HG02678 (cell line): Measurements from ENCODE around the gene CDKL5.

Experiments
- ATAC-seq: cut with Tn5 transposase; IDR thresholded peaks from one replicate; pipeline ENCODE4 v1.9.1; 2021; ENCODE audit warnings: mild to moderate bottlenecking, moderate library complexity; ENCODE audit not compliant: unreplicated experiment

The CDKL5 gene

DNA sequence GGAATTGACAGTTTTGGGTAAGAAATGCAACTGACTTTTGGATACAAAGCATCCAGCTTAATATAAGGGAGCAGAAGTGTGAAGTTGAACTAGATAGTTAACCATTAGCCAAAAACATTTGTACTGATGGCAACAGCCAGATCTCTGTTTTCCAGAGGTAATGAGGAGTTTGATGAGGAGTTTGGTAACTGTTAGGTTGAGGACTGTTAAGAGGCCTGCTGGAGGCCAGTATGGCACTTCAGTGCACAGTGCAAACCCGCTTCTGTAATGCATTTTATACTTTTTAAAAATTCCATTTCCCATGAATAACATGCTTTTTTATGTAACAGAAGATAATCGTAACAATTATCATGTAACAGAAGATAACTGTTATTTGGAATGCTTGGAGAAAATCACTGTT is 30.0 kb downstream of the CDKL5 start:
- ATAC-seq, result no peak

DNA sequence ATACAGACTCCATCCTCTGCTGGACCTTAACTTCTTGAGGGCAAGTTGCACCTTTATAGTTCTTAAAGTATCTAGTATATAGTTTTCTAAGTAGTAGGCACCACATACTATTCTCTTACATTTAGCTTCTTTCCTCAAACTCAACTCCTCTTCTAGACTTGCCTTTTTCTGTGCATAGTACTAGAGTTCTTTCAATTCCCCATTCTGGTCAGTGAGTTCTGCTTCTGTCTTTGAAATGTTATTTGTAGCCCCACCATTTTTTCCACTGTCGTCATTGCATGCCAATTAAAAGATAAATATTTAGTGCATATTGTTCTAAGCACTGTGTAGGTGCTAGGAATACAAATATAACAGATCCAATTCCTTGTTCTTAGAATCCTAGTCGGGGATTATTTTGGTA is 31.6 kb downstream of the CDKL5 start:
- ATAC-seq, result no peak

DNA sequence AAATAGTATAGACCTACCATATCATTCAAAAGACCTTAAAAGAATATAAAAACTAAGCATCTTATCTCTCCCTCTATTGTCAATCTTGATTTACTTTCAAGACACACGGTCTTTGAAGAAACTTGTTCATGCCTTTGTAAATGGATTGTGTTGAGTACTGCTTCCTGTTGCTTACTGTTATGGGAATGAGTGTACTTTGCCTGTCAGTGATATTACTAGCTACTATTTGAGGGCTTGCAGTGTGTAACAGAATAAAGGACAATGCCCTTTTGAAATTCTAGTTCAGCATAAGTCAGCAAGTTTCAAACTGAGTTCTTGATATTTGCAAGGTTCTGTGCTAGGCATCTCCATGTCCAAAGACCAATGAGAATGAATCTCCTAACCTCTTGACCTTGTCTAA is 36.0 kb downstream of the CDKL5 start:
- ATAC-seq, result no peak

DNA sequence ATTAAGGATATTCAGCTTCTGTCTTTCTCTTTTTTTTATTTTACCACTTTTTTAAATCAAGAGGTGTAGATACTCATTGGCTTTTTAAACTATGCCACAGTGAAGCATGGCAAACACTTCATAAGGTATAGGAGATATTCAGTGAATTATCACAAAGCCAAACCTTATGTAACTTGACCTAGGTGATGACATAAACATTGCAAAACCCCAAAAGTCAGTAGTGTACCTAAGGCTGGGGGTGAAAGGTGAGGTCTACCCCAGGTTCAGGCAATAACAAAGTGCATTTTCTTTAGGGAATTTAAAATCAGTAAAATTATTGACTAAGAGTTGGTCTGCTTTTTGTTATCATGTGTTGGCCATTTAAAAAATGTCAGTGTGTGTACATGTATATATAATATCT is 39.1 kb downstream of the CDKL5 start:
- ATAC-seq, result no peak

DNA sequence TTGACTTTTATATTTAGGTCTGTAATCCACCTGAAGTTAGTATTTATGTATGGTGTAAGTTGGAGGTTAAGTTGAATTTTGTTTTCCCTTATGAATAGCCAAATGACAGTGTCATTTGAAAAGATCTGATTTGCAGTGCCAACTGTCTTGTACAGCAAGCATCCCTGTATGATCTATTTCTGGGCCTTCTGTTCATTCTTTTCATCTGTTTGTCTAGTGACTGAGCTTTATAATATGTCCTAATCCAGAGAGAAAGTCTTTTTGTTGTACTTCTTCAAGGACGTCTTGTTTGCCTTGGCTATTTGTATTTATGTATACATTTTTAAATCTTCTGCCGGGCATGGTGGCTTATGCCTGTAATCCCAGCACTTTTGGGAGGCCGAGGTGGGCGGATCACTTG is 39.6 kb downstream of the CDKL5 start:
- ATAC-seq, result no peak

DNA sequence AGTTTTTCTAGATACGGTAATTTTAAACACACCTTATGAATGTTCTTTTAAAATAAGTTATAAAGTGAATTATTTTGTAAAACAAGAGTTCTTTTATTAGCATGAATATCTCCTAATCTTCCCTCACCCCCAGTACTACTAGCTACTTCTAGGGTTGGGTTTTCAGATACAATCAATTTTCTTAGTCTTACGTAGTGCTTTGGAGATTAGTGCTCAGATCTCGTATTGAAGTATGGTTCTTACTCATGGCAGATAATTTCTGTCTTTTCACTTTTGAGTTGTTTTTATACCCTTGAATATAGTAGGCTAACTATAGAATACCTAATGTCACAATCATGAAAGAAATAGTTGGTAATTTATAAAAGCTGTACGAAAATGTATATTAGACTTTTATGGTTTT is 43.2 kb downstream of the CDKL5 start:
- no peak for ATAC-seq

DNA sequence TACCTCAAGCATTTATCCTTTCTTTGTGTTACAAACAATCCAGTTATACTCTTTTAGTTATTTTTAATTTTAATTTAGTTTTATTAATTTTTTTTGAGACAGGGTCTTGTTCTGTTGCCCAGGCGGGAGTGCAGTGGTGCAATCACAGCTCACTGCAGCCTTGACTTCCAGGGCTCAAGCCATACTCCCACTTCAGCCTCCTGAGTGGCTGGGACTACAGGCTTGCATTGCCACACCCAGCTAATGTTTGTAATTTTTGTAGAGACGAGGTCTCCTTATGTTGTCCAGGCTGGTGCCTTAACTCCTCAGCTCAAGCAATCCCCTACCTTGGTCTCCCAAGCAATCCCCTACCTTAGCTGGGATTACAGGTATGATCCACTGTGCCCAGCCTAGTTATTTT is 45.9 kb downstream of the CDKL5 start:
- ATAC-seq, result no peak

DNA sequence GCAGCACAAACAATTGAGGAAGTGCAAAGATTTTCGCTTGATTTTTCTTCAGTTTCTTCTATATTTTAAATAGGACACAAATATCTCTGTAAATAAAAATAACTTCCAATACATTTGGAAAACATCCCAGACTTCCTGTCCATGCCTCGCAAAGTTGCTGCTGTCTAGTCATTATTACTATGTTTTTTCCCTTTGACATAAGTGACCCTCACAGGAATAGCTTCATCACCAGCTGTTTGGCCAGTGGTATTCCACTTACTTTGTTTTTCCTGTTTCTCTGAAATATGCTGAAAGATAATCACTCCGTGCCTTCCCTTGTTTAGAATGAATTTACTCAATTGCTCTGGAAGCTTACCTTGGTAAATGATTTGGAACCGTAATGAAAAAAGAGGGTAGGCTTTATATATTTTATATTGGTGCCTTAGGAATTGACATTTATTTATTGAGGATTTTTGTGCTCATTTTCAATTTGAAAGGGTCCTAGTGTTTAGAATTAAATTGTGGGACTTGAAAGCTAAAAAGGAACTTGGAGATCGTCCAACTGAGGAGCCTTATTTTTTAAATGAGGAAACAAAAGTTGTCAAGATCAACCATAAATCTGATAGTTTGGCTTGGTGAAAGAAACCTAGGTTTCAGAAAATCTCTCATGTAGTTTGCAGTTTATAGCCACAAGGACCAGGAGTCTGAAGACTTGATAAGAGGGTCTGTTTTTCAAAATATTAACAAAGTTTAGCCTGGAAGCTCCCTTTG is 65.6 kb downstream of the CDKL5 start:
- no peak for ATAC-seq

DNA sequence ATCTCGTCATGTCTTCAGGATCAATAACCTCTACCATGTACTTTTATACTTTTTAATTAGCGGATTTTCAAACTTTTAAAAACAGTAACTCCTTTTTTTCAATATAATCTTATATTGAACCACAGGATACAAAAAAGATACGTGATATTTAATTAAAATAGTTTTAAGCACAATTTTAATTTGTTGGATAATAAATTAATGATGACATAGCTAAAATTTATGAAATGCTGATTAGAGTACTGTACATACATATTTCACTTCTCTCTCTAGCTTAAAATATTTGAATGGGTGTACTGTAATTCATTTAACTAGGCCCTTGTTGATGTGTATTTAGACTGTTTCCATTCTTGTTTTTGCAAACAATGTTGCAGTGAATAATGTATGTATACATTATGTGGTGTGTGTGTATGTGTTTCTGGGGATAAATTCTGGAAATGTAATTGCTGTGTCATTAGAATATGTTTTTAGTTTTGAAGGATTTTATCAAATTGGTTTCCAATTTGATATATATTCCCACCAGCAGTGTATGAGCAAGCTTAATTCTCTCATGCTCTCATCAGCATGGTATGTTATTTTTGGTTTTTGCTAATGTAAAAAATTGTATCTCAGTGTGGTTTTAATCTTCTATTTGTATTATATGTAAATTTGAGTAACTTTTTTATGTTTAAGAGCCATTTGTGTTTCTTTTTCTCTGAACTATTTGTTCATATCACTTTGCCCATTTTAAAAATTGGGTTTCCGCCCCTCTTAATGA is 66.4 kb downstream of the CDKL5 start:
- no peak for ATAC-seq

DNA sequence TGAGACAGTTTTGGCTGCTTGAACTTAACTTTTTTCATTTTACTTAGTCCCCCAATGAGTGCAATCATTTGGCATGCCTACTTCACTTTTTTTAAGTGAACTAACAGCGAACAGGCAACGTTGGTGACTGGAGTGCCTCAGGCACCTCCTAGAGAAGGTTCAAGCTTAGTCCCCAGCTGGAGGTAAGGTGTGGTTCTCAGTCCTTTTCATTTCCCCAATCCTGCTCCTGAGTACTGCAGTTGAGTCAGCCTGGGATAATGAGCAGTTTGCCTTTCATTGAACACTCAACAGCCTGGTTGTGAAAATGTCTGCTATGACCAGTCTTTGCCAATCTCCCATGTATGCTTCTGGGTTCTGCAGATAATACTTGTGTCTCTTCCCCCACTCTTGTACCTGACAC is 109.5 kb downstream of the CDKL5 start:
- ATAC-seq, result no peak

DNA sequence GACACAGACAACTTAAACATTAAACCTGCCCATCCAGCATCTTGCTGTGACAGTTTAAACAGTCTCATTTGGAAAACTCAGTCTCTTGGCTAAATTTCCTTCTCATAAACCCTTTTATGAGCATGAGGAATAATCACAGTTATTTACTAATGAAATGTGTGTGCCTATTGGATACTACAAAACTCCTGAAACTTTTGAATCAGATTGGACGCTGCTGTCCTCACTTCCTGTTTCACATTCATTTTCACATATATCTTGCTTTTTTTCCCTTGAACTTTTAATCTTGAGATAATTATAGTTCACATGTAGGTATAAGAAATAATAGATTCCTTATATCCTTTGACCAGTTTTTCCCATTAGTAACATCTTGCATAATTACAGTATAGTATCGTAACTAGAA is 111.7 kb downstream of the CDKL5 start:
- ATAC-seq, result no peak

DNA sequence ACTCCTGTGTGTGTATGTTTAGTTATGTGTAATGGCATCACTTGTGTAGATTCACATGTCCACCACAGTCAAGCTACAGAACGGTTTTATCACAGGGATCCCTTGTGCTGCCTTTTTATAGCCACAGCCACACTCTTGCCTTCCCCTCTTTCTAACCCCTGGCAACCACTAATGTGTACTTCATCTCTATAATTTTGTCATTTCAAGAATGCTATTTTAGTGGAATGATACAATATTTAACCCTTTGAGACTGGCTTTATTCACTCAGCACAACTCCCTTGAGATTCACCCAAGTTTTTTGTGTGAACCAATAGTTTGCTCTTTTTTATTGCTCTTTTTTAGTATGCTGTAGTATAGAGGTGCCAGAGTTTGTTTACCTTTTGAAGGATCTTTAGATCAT is 112.1 kb downstream of the CDKL5 start:
- ATAC-seq, result no peak

DNA sequence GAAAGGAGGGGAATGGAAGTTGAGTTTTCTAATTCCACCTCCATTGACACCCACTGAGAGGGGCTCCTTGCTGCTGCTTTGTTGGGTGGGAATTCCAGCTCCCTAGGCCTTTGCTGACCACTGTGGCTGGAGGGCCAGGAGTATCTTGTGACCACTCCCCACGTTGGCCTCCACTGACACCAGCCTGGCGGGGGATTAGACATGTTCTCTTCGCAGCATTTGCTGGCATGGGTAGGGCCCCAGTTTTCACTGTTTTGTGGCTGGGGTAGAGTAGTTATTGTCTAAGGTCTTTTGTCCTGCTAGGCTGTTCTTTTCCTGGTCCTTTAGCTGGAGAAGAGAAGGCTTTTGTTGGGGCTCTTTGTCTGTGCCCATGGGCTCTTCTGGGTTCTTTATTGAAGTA is 116.7 kb downstream of the CDKL5 start:
- no peak for ATAC-seq

DNA sequence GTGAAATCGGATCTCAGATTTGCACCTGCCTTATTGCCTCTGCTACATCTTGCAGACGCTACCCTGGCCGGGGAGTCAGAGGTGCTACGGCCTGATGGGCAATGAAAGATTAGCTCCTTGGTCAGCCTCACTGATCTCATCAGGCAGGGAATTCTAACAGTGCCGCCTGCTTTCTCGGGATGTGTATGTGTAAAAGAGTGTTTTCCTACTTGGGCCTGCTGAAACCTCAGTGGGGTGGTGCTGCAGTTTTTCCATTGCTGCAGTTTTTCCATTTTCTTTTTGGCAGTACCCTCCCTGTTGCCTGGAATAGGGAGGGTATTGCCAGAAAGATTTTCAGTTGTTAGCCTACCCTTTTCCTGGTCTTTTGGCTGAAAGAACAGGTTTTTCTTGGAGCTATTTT is 117.5 kb downstream of the CDKL5 start:
- no peak for ATAC-seq

DNA sequence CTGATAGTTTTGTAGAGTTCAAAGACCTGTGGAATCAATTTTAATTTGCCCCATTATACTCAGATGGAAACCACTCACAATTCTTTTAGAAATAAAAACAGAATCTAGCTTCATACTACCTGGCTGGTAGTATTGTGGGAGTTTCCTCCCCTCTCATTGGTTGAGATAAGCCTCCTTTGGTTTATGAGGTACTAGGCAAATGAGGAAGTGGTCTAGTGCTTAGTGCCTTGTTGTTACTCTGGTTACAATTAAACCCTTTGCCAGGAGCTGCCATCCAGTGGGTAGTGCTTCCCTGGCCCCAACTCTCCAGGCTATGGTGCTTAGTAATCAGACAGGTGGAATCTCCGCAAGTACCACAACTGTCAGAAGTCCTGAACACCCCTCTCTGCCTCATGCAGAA is 118.3 kb downstream of the CDKL5 start:
- no peak for ATAC-seq

DNA sequence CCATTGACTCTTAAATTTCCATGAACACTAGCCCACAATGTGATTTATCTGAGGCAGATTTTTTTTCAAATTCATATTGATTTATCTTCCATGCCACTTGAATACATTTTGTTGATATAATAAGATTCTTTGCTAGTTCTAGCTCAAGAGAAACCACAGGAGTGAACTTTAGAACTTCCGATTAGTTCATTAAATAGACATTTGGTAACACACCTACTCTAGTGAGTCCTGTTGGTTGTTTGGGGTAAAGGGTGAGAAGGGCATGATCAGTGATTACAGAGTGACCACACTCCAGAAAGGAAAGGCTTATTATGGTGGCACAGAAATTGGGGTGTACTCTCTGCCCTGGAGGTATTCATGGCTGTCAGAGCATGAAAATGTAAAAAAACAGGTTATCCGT is 120.4 kb downstream of the CDKL5 start:
- no peak for ATAC-seq

DNA sequence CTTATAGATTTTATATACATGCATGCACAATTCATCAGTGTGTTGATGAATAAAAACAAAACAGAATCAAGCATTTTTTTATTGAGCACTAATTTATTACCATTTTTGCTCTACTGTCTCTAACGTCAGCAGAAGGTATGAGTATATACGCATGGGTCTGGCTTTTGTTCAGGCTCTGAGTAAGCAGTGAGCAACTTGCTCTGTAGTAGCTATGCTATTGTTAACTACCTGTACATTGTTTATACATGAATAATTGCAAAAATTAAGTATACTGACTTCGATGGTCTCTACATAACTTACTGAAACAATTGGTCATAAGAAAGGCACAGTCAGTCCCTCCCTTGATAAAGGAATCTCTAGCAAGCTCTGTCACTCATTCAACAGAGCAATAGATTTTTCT is 123.6 kb downstream of the CDKL5 start:
- ATAC-seq, result no peak

DNA sequence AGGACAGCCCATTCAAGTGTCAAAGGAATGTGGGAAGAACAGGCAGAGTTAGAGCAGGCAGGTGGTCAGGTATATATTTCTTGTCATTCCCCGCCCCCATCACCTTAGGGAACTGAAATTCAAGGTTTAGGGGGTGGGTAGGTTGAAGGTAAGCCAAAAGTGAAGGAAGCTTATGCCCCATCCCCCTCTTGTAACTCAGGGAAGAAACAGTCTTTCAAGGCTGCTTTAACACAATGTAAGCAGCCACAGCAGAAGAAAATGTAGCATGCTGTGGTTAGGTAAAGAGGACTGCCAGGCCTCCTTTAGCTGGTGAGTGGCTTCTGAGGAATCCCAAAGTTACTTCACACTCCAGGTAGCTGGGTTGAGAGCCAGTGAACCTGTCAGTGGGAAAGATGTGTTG is 124.2 kb downstream of the CDKL5 start:
- no peak for ATAC-seq

DNA sequence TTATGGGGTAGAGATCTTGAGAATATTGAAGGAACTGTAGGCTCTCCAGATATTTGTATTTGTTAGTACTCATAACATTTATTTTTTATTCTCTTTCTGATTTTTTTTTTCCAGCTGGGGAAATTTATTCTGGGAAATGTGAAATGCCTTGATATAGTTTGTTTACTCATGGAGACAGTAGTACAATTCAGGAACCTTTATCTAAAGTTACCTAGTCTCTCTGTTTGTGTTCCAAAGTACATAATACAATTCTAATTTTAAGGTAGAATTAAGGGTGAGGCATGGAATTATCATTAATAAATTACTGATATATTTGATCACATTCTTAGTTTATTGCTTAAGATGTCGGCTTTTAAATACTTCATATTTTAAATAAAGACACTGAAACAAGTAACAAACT is 132.5 kb downstream of the CDKL5 start:
- ATAC-seq, result no peak

DNA sequence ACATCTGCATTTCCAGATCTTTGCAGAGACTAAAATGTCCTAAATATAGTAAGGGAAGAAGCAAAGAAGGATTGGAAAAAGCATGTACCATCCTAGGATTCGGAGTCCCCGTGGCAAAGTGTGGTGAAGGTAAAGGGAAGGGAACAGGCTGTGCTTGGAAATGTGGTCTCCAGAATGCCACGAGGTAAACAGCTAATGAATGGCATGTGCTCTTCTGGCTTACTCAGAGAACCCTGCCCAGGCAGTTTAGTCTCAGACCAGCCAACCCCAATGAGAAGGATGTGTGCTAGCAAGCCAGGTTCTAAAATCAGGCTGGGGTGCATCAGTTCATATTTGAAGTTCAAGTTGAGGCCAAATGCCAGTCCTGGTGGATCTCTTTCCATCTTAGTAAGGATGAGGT is 133.4 kb downstream of the CDKL5 start:
- no peak for ATAC-seq

DNA sequence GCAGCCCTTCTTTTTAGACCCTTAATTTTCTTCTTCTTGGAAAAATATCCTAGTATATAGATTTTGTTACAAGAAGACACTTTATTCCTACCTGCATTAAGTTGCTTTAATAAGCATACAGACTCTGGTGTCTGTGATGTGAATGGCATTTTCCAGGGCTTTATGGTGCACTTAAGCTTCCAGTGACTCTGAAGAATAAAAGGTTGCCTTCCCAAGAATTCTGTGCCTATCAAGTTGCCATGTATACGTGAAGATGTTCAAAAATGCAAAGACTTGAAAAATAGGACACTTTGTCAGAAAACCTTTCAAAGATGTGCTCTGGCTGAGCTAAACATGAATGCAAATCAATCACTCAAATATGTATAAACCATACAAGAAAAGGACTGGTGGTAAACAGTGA is 135.6 kb downstream of the CDKL5 start:
- ATAC-seq, result no peak

DNA sequence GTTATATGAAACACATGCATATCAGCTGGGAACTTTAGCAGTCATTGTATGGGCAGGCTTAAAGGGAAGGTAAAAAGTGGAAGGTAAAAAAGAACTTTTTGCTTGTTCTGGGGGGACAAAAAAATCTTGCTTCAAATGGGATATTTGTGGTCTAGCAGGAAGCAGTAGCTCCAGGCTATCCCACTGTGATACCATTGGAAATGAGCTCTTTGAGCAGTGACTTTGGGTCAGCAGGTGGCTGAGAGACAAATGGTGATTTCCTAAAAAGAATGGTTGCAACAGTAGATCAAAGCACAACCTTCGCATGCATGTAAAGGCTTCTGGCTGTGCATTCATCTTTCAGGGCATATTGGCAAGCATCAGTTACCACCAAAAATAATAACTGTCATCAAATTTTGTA is 140.3 kb downstream of the CDKL5 start:
- ATAC-seq, result no peak

DNA sequence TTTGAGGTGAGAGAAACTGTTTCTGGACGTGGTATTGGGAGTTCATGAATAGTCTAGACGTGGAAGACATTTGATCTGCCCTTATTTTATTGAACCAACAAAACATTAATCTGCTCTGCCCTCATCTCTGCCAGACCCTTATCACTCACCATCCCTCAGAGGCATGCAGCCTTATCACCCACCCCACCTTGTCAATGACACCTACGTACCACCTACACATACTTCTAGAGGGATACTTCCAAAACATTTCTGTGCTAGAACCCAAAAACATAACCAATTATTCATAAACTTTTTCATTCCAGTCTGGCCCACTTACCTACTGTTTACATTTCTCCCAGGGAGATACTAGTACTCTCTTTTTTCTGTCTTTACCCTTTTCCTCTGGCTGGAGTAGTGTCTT is 141.3 kb downstream of the CDKL5 start:
- ATAC-seq, result no peak
